NCI-H2196 (cell line): ENCODE results near the gene C1QL2.
A peak's percentile ranks its signal among the peaks of the same experiment; 100 is the strongest.

Experiments
- DNase-seq: peaks from one replicate; lab custom pipeline; 2025; ENCODE audit not compliant: unreplicated experiment; lab: John Stamatoyannopoulos, UW

Gene C1QL2

GRCh38 chr2:119179991-119180390 is 21.4 kb upstream of the C1QL2 start:
- DNase-seq = no peak

GRCh38 chr2:119179202-119179601 is 20.7 kb upstream of the C1QL2 start:
- no peak for DNase-seq

GRCh38 chr2:119178776-119179175 is 20.2 kb upstream of the C1QL2 start:
- no peak for DNase-seq

GRCh38 chr2:119177838-119178190 is 19.3 kb upstream of the C1QL2 start:
- no peak for DNase-seq

GRCh38 chr2:119177171-119177837 is 18.8 kb upstream of the C1QL2 start:
- DNase-seq = no peak

GRCh38 chr2:119175517-119175916 is 17.0 kb upstream of the C1QL2 start:
- DNase-seq = no peak

- DNase-seq = no peak
Measured at GRCh38 chr2:119174993-119175347, 16.4 kb upstream of the C1QL2 start.

GRCh38 chr2:119174216-119174992 is 15.9 kb upstream of the C1QL2 start:
- DNase-seq = peak; percentile 48

- no peak for DNase-seq
Measured at GRCh38 chr2:119173556-119174060, 15.1 kb upstream of the C1QL2 start.

- DNase-seq = no peak
Measured at GRCh38 chr2:119170504-119170903, 12.0 kb upstream of the C1QL2 start.

- DNase-seq = no peak
Measured at GRCh38 chr2:119169717-119170116, 11.2 kb upstream of the C1QL2 start.

- no peak for DNase-seq
Measured at GRCh38 chr2:119160361-119160990, 1.9 kb upstream of the C1QL2 start.

- no peak for DNase-seq
Measured at GRCh38 chr2:119157850-119158511, 570 bp downstream of the C1QL2 start.

GRCh38 chr2:119156891-119157773 is 1.4 kb downstream of the C1QL2 start:
- no peak for DNase-seq

- no peak for DNase-seq
Measured at GRCh38 chr2:119156105-119156890, 2.3 kb downstream of the C1QL2 start.

- DNase-seq = no peak
Measured at GRCh38 chr2:119155633-119156032, 2.9 kb downstream of the C1QL2 start.

GRCh38 chr2:119154076-119154475 is 4.5 kb downstream of the C1QL2 start:
- no peak for DNase-seq

GRCh38 chr2:119149611-119150010 is 8.9 kb downstream of the C1QL2 start:
- DNase-seq = no peak

- no peak for DNase-seq
Measured at GRCh38 chr2:119147776-119148715, 10.5 kb downstream of the C1QL2 start.
